Measurements from ENCODE around the gene SLC22A14. TPM values are rescaled to one million over a fixed set of nuclear protein-coding genes. Genes with fewer than 3 reads are reported as not detected.
"Not testable (repeated sequence)": the region's sequence is repeated elsewhere in the genome, so short reads cannot be mapped to it uniquely, and the experiment has no call there.

SLC22A14 gene
- total RNA-seq (2014; rRNA removed; shearing (Covaris generic)), result 0.03 TPM in 1 of 2 replicates, not detected in the other

- no peaks in the 10 kb centered on the region for H3K27me3 ChIP-seq (ENCODE audit: control insufficient read depth, insufficient read depth, low read length)
- peak; percentile 78 for DNase-seq
- H3K4me3 ChIP-seq (ENCODE audit: insufficient read depth, low read depth, low read length), result no peak within 1 kb of the TSS
- H3K36me3 ChIP-seq (replicated peaks; ENCODE audit: control insufficient read depth, insufficient read depth, low read length), result no peaks in the 10 kb centered on the region
These were observed at the start of gene SLC22A14 for GRCh38 chr3:38281895-38282686. Gene SLC22A14, plus strand, starts transcription at chr3:38282294. Its CDS starts 23,733 bp downstream, at chr3:38306027.

GRCh38 chr3:38232701-38233100, 49.4 kb upstream of the SLC22A14 start:
- DNase-seq, result no peak
- H3K36me3 ChIP-seq (replicated peaks; ENCODE audit: control insufficient read depth, insufficient read depth, low read length), result peaks cover 2% of the 10 kb centered on the region
- no peak overlapping the region for H3K4me3 ChIP-seq (ENCODE audit: insufficient read depth, low read depth, low read length)
- H3K27me3 ChIP-seq (ENCODE audit: control insufficient read depth, insufficient read depth, low read length), result no peaks in the 10 kb centered on the region

GRCh38 chr3:38235466-38235865, 46.6 kb upstream of the SLC22A14 start:
- H3K27me3 ChIP-seq (ENCODE audit: control insufficient read depth, insufficient read depth, low read length), result no peaks in the 10 kb centered on the region
- peaks cover 3% of the 10 kb centered on the region for H3K36me3 ChIP-seq (replicated peaks; ENCODE audit: control insufficient read depth, insufficient read depth, low read length)
- DNase-seq, result no peak
- no peak overlapping the region for H3K4me3 ChIP-seq (ENCODE audit: insufficient read depth, low read depth, low read length)

GRCh38 chr3:38238416-38239008, 43.6 kb upstream of the SLC22A14 start:
- DNase-seq, result no peak
- H3K27me3 ChIP-seq (ENCODE audit: control insufficient read depth, insufficient read depth, low read length), result no peaks in the 10 kb centered on the region
- no peak overlapping the region for H3K4me3 ChIP-seq (ENCODE audit: insufficient read depth, low read depth, low read length)
- H3K36me3 ChIP-seq (replicated peaks; ENCODE audit: control insufficient read depth, insufficient read depth, low read length), result peaks cover 2% of the 10 kb centered on the region

- not testable (repeated sequence) for H3K36me3 ChIP-seq (replicated peaks; ENCODE audit: control insufficient read depth, insufficient read depth, low read length); H3K27me3 ChIP-seq (ENCODE audit: control insufficient read depth, insufficient read depth, low read length); DNase-seq; H3K4me3 ChIP-seq (ENCODE audit: insufficient read depth, low read depth, low read length)
These were observed 39.3 kb upstream of the SLC22A14 start for GRCh38 chr3:38242812-38243211.

GRCh38 chr3:38245930-38246329, 36.2 kb upstream of the SLC22A14 start:
- Histone ChIP-seq H3K27me3 (ENCODE audit: control insufficient read depth, insufficient read depth, low read length) (no peaks in the 10 kb centered on the region), H3K36me3 (replicated peaks; ENCODE audit: control insufficient read depth, insufficient read depth, low read length) (peaks cover 2% of the 10 kb centered on the region), H3K4me3 (ENCODE audit: insufficient read depth, low read depth, low read length) (no peak overlapping the region)
- DNase-seq, result no peak

- no peak for DNase-seq
- Histone ChIP-seq H3K36me3 (replicated peaks; ENCODE audit: control insufficient read depth, insufficient read depth, low read length) (peaks cover 6% of the 10 kb centered on the region), H3K27me3 (ENCODE audit: control insufficient read depth, insufficient read depth, low read length) (no peaks in the 10 kb centered on the region), H3K4me3 (ENCODE audit: insufficient read depth, low read depth, low read length) (no peak overlapping the region)
These were observed 34.6 kb upstream of the SLC22A14 start for GRCh38 chr3:38247366-38248035.

- Histone ChIP-seq H3K36me3 (replicated peaks; ENCODE audit: control insufficient read depth, insufficient read depth, low read length) (peaks cover 16% of the 10 kb centered on the region), H3K27me3 (ENCODE audit: control insufficient read depth, insufficient read depth, low read length) (no peaks in the 10 kb centered on the region), H3K4me3 (ENCODE audit: insufficient read depth, low read depth, low read length) (no peak overlapping the region)
- DNase-seq, result no peak
These were observed 31.9 kb upstream of the SLC22A14 start for GRCh38 chr3:38250198-38250597.

GRCh38 chr3:38251197-38251596, 30.9 kb upstream of the SLC22A14 start:
- H3K4me3 ChIP-seq (ENCODE audit: insufficient read depth, low read depth, low read length), result no peak overlapping the region
- H3K27me3 ChIP-seq (ENCODE audit: control insufficient read depth, insufficient read depth, low read length), result no peaks in the 10 kb centered on the region
- no peak for DNase-seq
- H3K36me3 ChIP-seq (replicated peaks; ENCODE audit: control insufficient read depth, insufficient read depth, low read length), result peaks cover 13% of the 10 kb centered on the region

- Histone ChIP-seq H3K36me3 (replicated peaks; ENCODE audit: control insufficient read depth, insufficient read depth, low read length) (peaks cover 13% of the 10 kb centered on the region), H3K27me3 (ENCODE audit: control insufficient read depth, insufficient read depth, low read length) (no peaks in the 10 kb centered on the region), H3K4me3 (ENCODE audit: insufficient read depth, low read depth, low read length) (no peak overlapping the region)
- no peak for DNase-seq
These were observed 28.4 kb upstream of the SLC22A14 start for GRCh38 chr3:38253704-38254103.

GRCh38 chr3:38254872-38255271, 27.2 kb upstream of the SLC22A14 start:
- DNase-seq, result no peak
- H3K4me3 ChIP-seq (ENCODE audit: insufficient read depth, low read depth, low read length), result no peak overlapping the region
- H3K36me3 ChIP-seq (replicated peaks; ENCODE audit: control insufficient read depth, insufficient read depth, low read length), result peaks cover 13% of the 10 kb centered on the region
- H3K27me3 ChIP-seq (ENCODE audit: control insufficient read depth, insufficient read depth, low read length), result no peaks in the 10 kb centered on the region

- no peaks in the 10 kb centered on the region for H3K27me3 ChIP-seq (ENCODE audit: control insufficient read depth, insufficient read depth, low read length)
- peaks cover 13% of the 10 kb centered on the region for H3K36me3 ChIP-seq (replicated peaks; ENCODE audit: control insufficient read depth, insufficient read depth, low read length)
- no peak for DNase-seq
- H3K4me3 ChIP-seq (ENCODE audit: insufficient read depth, low read depth, low read length), result no peak overlapping the region
These were observed 26.5 kb upstream of the SLC22A14 start for GRCh38 chr3:38255627-38256026.

- H3K36me3 ChIP-seq (replicated peaks; ENCODE audit: control insufficient read depth, insufficient read depth, low read length), result peaks cover 9% of the 10 kb centered on the region
- H3K4me3 ChIP-seq (ENCODE audit: insufficient read depth, low read depth, low read length), result no peak overlapping the region
- no peak for DNase-seq
- H3K27me3 ChIP-seq (ENCODE audit: control insufficient read depth, insufficient read depth, low read length), result no peaks in the 10 kb centered on the region
These were observed 24.5 kb upstream of the SLC22A14 start for GRCh38 chr3:38257583-38257982.

- Histone ChIP-seq H3K4me3 (ENCODE audit: insufficient read depth, low read depth, low read length) (no peak overlapping the region), H3K27me3 (ENCODE audit: control insufficient read depth, insufficient read depth, low read length) (no peaks in the 10 kb centered on the region), H3K36me3 (replicated peaks; ENCODE audit: control insufficient read depth, insufficient read depth, low read length) (no peaks in the 10 kb centered on the region)
- no peak for DNase-seq
These were observed 21.6 kb upstream of the SLC22A14 start for GRCh38 chr3:38260474-38260873.

- DNase-seq, result peak; percentile 25
- Histone ChIP-seq H3K36me3 (replicated peaks; ENCODE audit: control insufficient read depth, insufficient read depth, low read length) (no peaks in the 10 kb centered on the region), H3K4me3 (ENCODE audit: insufficient read depth, low read depth, low read length) (no peak overlapping the region), H3K27me3 (ENCODE audit: control insufficient read depth, insufficient read depth, low read length) (no peaks in the 10 kb centered on the region)
These were observed 17.7 kb upstream of the SLC22A14 start for GRCh38 chr3:38264353-38264771.

Measured in H7 (cell line).